GM18951 (cell line): Measurements from ENCODE around the gene DAB2.

ENCODE experiments used
- POLR2A ChIP-seq: IDR thresholded peaks from 4 replicates; pipeline ENCODE4 v1.6.1; 2011; ENCODE audit warnings: mild to moderate bottlenecking; ENCODE audit not compliant: insufficient read length, insufficient read depth; ENCODE audit errors: extremely low read depth
- in situ Hi-C: fragments of 300-500 bp; cut with MboI; formaldehyde crosslinking; loops from one replicate; pipeline ENCODE4 v1.12.0; 2022; ENCODE audit warnings: low sequenced_read_pairs, mixed read lengths, inconsistent platforms; ENCODE audit not compliant: unreplicated experiment

Gene DAB2

GRCh38 chr5:39424736-39425637, at the start of gene DAB2:
DAB2 (minus strand) TSS chr5:39424980; CDS start chr5:39394320, 30,660 bp downstream.
- in situ Hi-C loops: no loop called here
- TF ChIP-seq POLR2A: no peak

GRCh38 chr5:39473156-39473775, 48.5 kb upstream of the DAB2 start:
- no peak for TF ChIP-seq POLR2A
- in situ Hi-C loops: no loop called here

DNA sequence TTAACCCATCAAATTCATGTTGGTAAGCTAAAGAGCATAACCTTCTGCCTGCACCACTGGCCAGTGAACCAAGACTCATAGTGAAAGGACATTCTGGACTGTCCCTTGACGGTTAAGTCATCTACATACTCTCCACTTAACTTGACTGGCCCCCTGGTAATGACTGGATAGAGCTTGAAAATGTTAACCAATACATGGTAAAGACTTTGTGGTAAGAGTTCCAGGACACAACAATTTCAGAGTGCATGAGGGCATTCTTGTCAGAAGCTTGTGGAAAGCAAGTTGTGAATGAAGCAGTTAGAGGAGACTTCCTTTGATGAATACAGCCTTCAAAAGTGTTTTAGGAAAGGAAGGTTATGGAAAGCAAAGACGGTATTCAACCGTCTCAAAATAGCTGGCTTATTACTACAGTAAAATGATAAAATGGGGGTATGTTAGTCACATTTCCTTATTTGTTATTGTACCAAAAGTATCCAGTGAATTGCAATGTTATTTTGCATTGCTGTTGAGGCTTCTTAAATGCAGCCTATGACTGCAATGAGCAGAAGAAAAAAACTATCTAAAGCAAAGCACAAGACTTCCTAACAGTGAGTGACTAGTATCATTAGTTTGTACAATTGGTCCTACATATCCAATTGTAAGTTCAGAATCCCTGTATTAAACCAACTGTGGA, 47.2 kb upstream of the DAB2 start:
- in situ Hi-C loops: no loop called here
- no peak for TF ChIP-seq POLR2A

DNA sequence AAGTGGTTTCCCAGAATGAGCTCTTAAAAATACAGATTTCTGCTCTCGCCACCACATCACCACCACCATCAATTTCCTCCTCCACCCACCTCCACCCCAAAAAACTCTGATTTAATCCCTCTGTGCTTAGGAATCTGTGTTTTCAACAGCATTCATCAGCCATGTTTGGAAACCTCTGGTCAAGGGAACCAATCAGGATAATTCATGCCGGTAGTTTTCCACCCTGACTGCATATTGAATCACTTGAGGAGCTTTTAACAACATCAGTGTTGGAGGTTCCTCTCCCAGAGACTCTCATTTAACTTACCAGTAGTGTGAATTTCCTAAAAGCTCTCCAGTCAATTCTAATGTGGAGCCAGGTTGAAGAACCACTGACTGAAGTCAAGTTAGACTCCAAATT, 46.0 kb upstream of the DAB2 start:
- no peak for TF ChIP-seq POLR2A
- in situ Hi-C loops: no loop called here

- in situ Hi-C loops: no loop called here
- no peak for TF ChIP-seq POLR2A
Observed at GRCh38 chr5:39469777-39470415, 45.1 kb upstream of the DAB2 start.

DNA sequence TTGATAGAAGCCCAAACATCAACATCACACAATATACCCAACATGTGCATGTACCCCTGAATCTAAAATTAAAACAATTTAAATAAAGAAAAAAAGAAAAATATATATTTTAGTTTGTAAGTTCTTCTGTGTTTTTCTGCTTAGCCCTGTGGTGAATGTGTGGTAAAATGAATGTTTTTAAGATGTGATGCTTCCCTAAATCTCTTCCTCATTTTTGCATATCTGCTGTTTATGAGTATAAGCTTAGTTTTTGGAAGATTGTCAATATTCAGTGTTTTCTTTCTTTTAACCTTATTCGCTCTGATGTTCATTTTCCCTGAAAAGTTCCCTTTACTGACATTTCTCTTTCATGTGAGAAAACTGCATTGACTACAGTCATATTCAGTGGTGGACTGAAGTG, 44.4 kb upstream of the DAB2 start:
- in situ Hi-C loops: no loop called here
- no peak for TF ChIP-seq POLR2A

DNA sequence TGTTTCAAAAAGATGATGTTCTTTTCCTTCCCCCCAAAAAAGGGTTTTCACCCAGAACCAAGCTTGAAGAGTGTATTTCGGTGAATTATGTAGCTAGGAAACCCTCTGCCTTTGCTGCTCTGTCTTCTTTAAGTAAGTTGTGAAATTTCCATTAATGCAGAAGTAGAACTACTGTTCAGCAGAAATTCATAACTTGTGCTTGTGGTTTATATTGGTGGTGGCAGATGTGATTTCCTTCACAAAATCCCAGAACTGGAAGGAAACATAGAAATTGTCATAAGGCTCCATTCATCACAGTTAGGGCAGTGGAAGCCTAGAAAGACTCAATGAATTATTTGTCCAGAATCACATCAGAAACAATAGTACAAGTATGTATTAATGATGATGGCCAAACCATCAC, 42.1 kb upstream of the DAB2 start:
- in situ Hi-C loops: no loop called here

DNA sequence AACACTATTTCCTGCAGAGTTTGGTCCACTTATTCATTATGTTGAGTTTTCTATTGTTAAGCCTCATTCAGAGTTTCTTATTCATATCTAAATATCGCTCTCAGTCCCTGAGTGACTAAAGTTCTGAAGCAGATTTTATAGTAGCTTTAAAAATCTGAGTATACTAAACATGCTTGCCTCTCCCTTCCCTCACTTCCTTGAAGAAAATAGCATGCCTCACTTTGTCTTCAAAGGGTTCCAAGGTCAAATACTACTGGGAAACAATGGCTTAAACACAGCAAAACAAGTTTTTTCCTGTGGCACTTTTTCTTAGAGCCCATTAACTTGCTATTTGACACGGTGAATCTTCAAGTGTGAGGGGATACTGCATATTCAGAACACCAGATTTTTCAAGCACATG, 41.1 kb upstream of the DAB2 start:
- in situ Hi-C loops: no loop called here
- no peak for TF ChIP-seq POLR2A

More for the DNA sequence above, 42.1 kb upstream of the DAB2 start:
- TF ChIP-seq POLR2A: no peak

- in situ Hi-C loops: no loop called here
- TF ChIP-seq POLR2A: no peak
Observed at GRCh38 chr5:39465097-39465496, 40.3 kb upstream of the DAB2 start.

DNA sequence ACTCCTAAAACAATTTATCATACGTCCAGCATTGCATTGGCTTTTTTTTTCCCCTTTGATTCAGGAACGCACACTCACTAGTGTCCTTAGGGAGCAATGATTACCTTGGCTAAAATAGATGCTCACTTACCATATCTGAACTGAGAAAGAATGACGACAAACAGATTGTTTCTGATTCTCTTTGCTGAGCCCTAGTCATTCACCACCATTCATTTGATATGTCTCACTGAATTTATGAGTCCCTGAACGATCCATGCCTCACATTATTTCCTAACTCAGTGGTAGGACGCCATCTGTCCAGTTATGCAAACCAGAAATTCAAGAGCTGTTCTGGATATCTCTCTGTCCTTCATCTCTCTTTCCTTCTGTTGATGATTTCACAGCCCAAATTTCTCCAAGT, 39.3 kb upstream of the DAB2 start:
- in situ Hi-C loops: no loop called here

GRCh38 chr5:39462211-39462610, 37.4 kb upstream of the DAB2 start:
- in situ Hi-C loops: no loop called here

More for the DNA sequence above, 39.3 kb upstream of the DAB2 start:
- no peak for TF ChIP-seq POLR2A

GRCh38 chr5:39461007-39461682, 36.4 kb upstream of the DAB2 start:
- in situ Hi-C loops: no loop called here
- no peak for TF ChIP-seq POLR2A

More at GRCh38 chr5:39462211-39462610, 37.4 kb upstream of the DAB2 start:
- no peak for TF ChIP-seq POLR2A
